ENCODE measurements around the gene HGS.

- TF ChIP-seq CTCF (IDR thresholded peaks at IDR 0.05; ENCODE audit: poor library complexity, severe bottlenecking) (no peak), REST (IDR thresholded peaks at IDR 0.05; ENCODE audit: borderline replicate concordance) (no peak), SMC3 (conservative IDR thresholded peaks at IDR 0.05; ENCODE audit: poor library complexity) (no peak)
Observed at GRCh38 chr17:81737947-81738800, 54.4 kb downstream of the HGS start.
